T-helper 2 cell treated with Interferon-gamma antibody and Interleukin-4, amounts not matched to agents 100 ng/mL and 5 ng/mL, for 36 hours (primary cell): ENCODE data around the gene COL8A2. TPM values are rescaled to one million over a fixed set of nuclear protein-coding genes. Genes with fewer than 3 reads are reported as not detected.

Experiments used
- intact Hi-C: fragments of 100-400 bp; cut with micrococcal nuclease; formaldehyde crosslinking; loops from one replicate; pipeline ENCODE4 v1.15.1; 2023
- total RNA-seq: library from RNA; stranded (reverse); gene quantifications from 2 replicates; pipeline ENCODE4 v1.2.3, GENCODE V29; 2022

Gene COL8A2
- total RNA-seq, 1 donor from 2014 or later = not detected

- intact Hi-C loops = loop anchor here (5.0 kb wide), 1 partner anchor 149 kb away; the partner anchor contains the start of gene SH3D21
Measured at GRCh38 chr1:36157973-36158826, 33.2 kb upstream of the COL8A2 start.

- intact Hi-C loops = loop anchor here (5.0 kb wide), 1 partner anchor 150 kb away; the partner anchor contains the start of gene SH3D21
Measured at GRCh38 chr1:36157115-36157903, 32.3 kb upstream of the COL8A2 start.

- intact Hi-C loops = loop anchor here (5.0 kb wide), 1 partner anchor 151 kb away; the partner anchor contains the start of gene SH3D21
Measured at GRCh38 chr1:36156329-36157114, 31.5 kb upstream of the COL8A2 start.

GRCh38 chr1:36155408-36156328 lies 30.6 kb upstream of the COL8A2 start, which contains the start of gene MAP7D1:
Gene MAP7D1, plus strand, starts transcription at chr1:36156160. Its CDS starts 258 bp downstream, at chr1:36156418.
- intact Hi-C loops = loop anchor here (5.0 kb wide), 1 partner anchor 152 kb away; the partner anchor contains the start of gene SH3D21

GRCh38 chr1:36154765-36155407 lies 29.9 kb upstream of the COL8A2 start:
- intact Hi-C loops = loop anchor here (5.0 kb wide), 1 partner anchor 152 kb away; the partner anchor contains the start of gene SH3D21

- intact Hi-C loops = no loop called here
Measured at GRCh38 chr1:36154335-36154734, 29.3 kb upstream of the COL8A2 start.

- intact Hi-C loops = no loop called here
Measured at GRCh38 chr1:36153476-36153875, 28.5 kb upstream of the COL8A2 start.

GRCh38 chr1:36151845-36152203 lies 26.8 kb upstream of the COL8A2 start:
- intact Hi-C loops = no loop called here

- intact Hi-C loops = no loop called here
Measured at GRCh38 chr1:36151134-36151844, 26.3 kb upstream of the COL8A2 start.

GRCh38 chr1:36150296-36151133 lies 25.5 kb upstream of the COL8A2 start:
- intact Hi-C loops = no loop called here

GRCh38 chr1:36149973-36150295 lies 24.9 kb upstream of the COL8A2 start:
- intact Hi-C loops = loop anchor here (1.0 to 10.0 kb wide), 11 partner anchors 12 to 1865 kb away; partner anchors contain the start of genes ADPRS, AGO3, CDCA8 and THRAP3

GRCh38 chr1:36149237-36149972 lies 24.4 kb upstream of the COL8A2 start, which contains the start of gene TRAPPC3:
Gene TRAPPC3, minus strand, starts transcription at chr1:36149486. Its CDS starts 108 bp downstream, at chr1:36149378.
- intact Hi-C loops = loop anchor here (1.0 to 10.0 kb wide), 11 partner anchors 13 to 1865 kb away; partner anchors contain the start of genes ADPRS, AGO3, CDCA8 and THRAP3

- intact Hi-C loops = loop anchor here (1.0 to 10.0 kb wide), 11 partner anchors 13 to 1866 kb away; partner anchors contain the start of genes ADPRS, AGO3, CDCA8 and THRAP3
Measured at GRCh38 chr1:36148821-36149236, 23.8 kb upstream of the COL8A2 start.

GRCh38 chr1:36144413-36144812 lies 19.4 kb upstream of the COL8A2 start:
- intact Hi-C loops = loop anchor here (10.0 kb wide), 1 partner anchor 1870 kb away; the partner anchor contains the start of gene UTP11

- intact Hi-C loops = loop anchor here (10.0 kb wide), 1 partner anchor 1871 kb away; the partner anchor contains the start of gene UTP11
Measured at GRCh38 chr1:36143424-36143823, 18.4 kb upstream of the COL8A2 start.

- intact Hi-C loops = loop anchor here (10.0 kb wide), 1 partner anchor 1873 kb away; the partner anchor contains the start of gene UTP11
Measured at GRCh38 chr1:36142121-36142520, 17.1 kb upstream of the COL8A2 start.

- intact Hi-C loops = no loop called here
Measured at GRCh38 chr1:36139521-36139920, 14.5 kb upstream of the COL8A2 start.
